Neural progenitor cell (in vitro differentiated cells): ENCODE results near the gene WNT3A. TPM values are rescaled to one million over a fixed set of nuclear protein-coding genes. Genes with fewer than 3 reads are reported as not detected.

Source experiments
- DNase-seq: peaks from one replicate; pipeline ENCODE4 v3.0.0-alpha.2; 2016; ENCODE audit warnings: low spot score
- H2AFZ ChIP-seq: fragments of 200-600 bp; sonication (generic); replicated peaks from 2 replicates; pipeline ENCODE4 v1.6.1; 2016; ENCODE audit warnings: antibody characterized with exemption
- H3F3A ChIP-seq: fragments of 200-600 bp; sonication (generic); 2 replicates; pipeline ENCODE4 v1.6.1; 2016; ENCODE audit warnings: antibody characterized with exemption, low read depth
- H3K27ac ChIP-seq: fragments of 200-600 bp; sonication (generic); 2 replicates; pipeline ENCODE4 v1.5.1; 2016; ENCODE audit warnings: mild to moderate bottlenecking
- H3K27me3 ChIP-seq: fragments of 200-600 bp; sonication (generic); 2 replicates; pipeline ENCODE4 v1.6.1; 2016; ENCODE audit warnings: mild to moderate bottlenecking, moderate library complexity
- H3K36me3 ChIP-seq: fragments of 200-600 bp; sonication (generic); 2 replicates; pipeline ENCODE4 v1.5.1; 2016
- H3K4me1 ChIP-seq: fragments of 200-600 bp; sonication (generic); 2 replicates; pipeline ENCODE4 v1.6.1; 2016; ENCODE audit warnings: mixed run types
- H3K4me2 ChIP-seq: fragments of 200-600 bp; sonication (generic); 2 replicates; pipeline ENCODE4 v1.6.1; 2016
- H3K4me3 ChIP-seq: fragments of 200-600 bp; sonication (generic); 2 replicates; pipeline ENCODE4 v1.5.1; 2016
- H3K79me2 ChIP-seq: fragments of 200-600 bp; sonication (generic); 2 replicates; pipeline ENCODE4 v1.6.1; 2016; ENCODE audit warnings: low read depth
- H3K9ac ChIP-seq: fragments of 200-600 bp; sonication (generic); 2 replicates; pipeline ENCODE4 v1.6.1; 2016
- H3K9me3 ChIP-seq: fragments of 200-600 bp; sonication (generic); 2 replicates; pipeline ENCODE4 v1.5.1; 2016; ENCODE audit warnings: low read depth
- H4K20me1 ChIP-seq: fragments of 200-600 bp; sonication (generic); 2 replicates; pipeline ENCODE4 v1.6.1; 2016; ENCODE audit warnings: low read depth
- H3K27ac Mint-ChIP-seq: 3 replicates; pipeline ENCODE4 v1.8.0; 2021; ENCODE audit warnings: mixed read lengths
- H3K27me3 Mint-ChIP-seq: 2 replicates; pipeline ENCODE4 v1.8.0; 2022; ENCODE audit warnings: low read depth, mild to moderate bottlenecking, inconsistent platforms, moderate library complexity, mixed read lengths; ENCODE audit not compliant: insufficient read depth
- H3K36me3 Mint-ChIP-seq: 3 replicates; pipeline ENCODE4 v1.8.0; 2021; ENCODE audit warnings: mixed read lengths
- H3K4me1 Mint-ChIP-seq: 3 replicates; pipeline ENCODE4 v1.8.0; 2021; ENCODE audit warnings: mixed read lengths
- H3K4me3 Mint-ChIP-seq: 3 replicates; pipeline ENCODE4 v1.8.0; 2021; ENCODE audit warnings: mild to moderate bottlenecking, moderate library complexity, mixed read lengths
- H3K9me3 Mint-ChIP-seq: 3 replicates; pipeline ENCODE4 v1.8.0; 2020; ENCODE audit warnings: mixed read lengths
- CTCF ChIP-seq: fragments of 200-600 bp; sonication (generic); IDR thresholded peaks from 2 replicates; pipeline ENCODE4 v1.5.1; 2017; ENCODE audit warnings: antibody characterized with exemption, mild to moderate bottlenecking
- EZH2 ChIP-seq: fragments of 200-600 bp; sonication (generic); IDR thresholded peaks from 2 replicates; pipeline ENCODE4 v1.6.1; 2017; ENCODE audit warnings: antibody characterized with exemption, mild to moderate bottlenecking, moderate library complexity
- EZH2phosphoT487 ChIP-seq: fragments of 200-600 bp; sonication (generic); IDR thresholded peaks from 2 replicates; pipeline ENCODE4 v1.6.1; 2017; ENCODE audit warnings: antibody characterized with exemption
- total RNA-seq: library from RNA; depleted of rRNA; stranded (reverse); fragments of >200 nt; gene quantifications from 2 replicates; pipeline ENCODE4 v1.2.3, GENCODE V29; 2015; ENCODE audit warnings: low replicate concordance

WNT3A gene
- total RNA-seq, 1 donor from 2014 or later, result not detected

GRCh38 chr1:228105270-228105995, 98.6 kb downstream of the WNT3A start:
- H3K4me3 Mint-ChIP-seq, result peak overlapping the region; percentile 95
- H3K4me1 Mint-ChIP-seq, result peaks cover 33% of the 10 kb centered on the region
- Histone ChIP-seq H3K9ac (no peak overlapping the region), H3K4me3 (no peak overlapping the region), H3K79me2 (peaks cover 30% of the 10 kb centered on the region), H3F3A (peaks cover 17% of the 10 kb centered on the region), H3K27me3 (peaks cover 8% of the 10 kb centered on the region), H3K36me3 (no peaks in the 10 kb centered on the region), H3K27ac (no peak overlapping the region), H2AFZ (no peak overlapping the region), H3K4me1 (peaks cover 11% of the 10 kb centered on the region), H3K4me2 (no peak overlapping the region), H3K9me3 (no peaks in the 10 kb centered on the region), H4K20me1 (peaks cover 15% of the 10 kb centered on the region)
- TF ChIP-seq CTCF (no peak), EZH2phosphoT487 (no peak), EZH2 (no peak)
- H3K27me3 Mint-ChIP-seq, result peaks cover 15% of the 10 kb centered on the region
- H3K36me3 Mint-ChIP-seq, result peaks cover 4% of the 10 kb centered on the region
- no peaks in the 10 kb centered on the region for H3K9me3 Mint-ChIP-seq
- no peak for DNase-seq
- no peak overlapping the region for H3K27ac Mint-ChIP-seq

GRCh38 chr1:228105996-228106799, 99.4 kb downstream of the WNT3A start:
- Histone ChIP-seq H2AFZ (no peak overlapping the region), H3K27me3 (peaks cover 8% of the 10 kb centered on the region), H3K9me3 (no peaks in the 10 kb centered on the region), H3K36me3 (no peaks in the 10 kb centered on the region), H3F3A (peaks cover 17% of the 10 kb centered on the region), H4K20me1 (peaks cover 8% of the 10 kb centered on the region), H3K4me3 (no peak overlapping the region), H3K9ac (no peak overlapping the region), H3K4me2 (no peak overlapping the region), H3K79me2 (peaks cover 30% of the 10 kb centered on the region), H3K27ac (no peak overlapping the region), H3K4me1 (peaks cover 11% of the 10 kb centered on the region)
- Mint-ChIP-seq H3K36me3 (peaks cover 4% of the 10 kb centered on the region), H3K27me3 (peaks cover 19% of the 10 kb centered on the region), H3K4me3 (peak overlapping the region; percentile 70), H3K9me3 (no peaks in the 10 kb centered on the region), H3K4me1 (peaks cover 33% of the 10 kb centered on the region), H3K27ac (no peak overlapping the region)
- TF ChIP-seq EZH2phosphoT487, result no peak
- TF ChIP-seq EZH2, result no peak
- no peak for TF ChIP-seq CTCF
- DNase-seq, result no peak

- H3K27me3 Mint-ChIP-seq, result peaks cover 19% of the 10 kb centered on the region
- Histone ChIP-seq H3K4me1 (peaks cover 11% of the 10 kb centered on the region), H3K27me3 (peaks cover 8% of the 10 kb centered on the region), H3K36me3 (no peaks in the 10 kb centered on the region), H2AFZ (no peak overlapping the region), H3K4me2 (no peak overlapping the region), H3K9ac (no peak overlapping the region), H3K4me3 (no peak overlapping the region), H3K9me3 (no peaks in the 10 kb centered on the region), H4K20me1 (peaks cover 3% of the 10 kb centered on the region), H3K79me2 (peaks cover 25% of the 10 kb centered on the region), H3F3A (peaks cover 13% of the 10 kb centered on the region), H3K27ac (no peak overlapping the region)
- DNase-seq, result no peak
- H3K9me3 Mint-ChIP-seq, result no peaks in the 10 kb centered on the region
- peaks cover 28% of the 10 kb centered on the region for H3K4me1 Mint-ChIP-seq
- no peaks in the 10 kb centered on the region for H3K36me3 Mint-ChIP-seq
- H3K27ac Mint-ChIP-seq, result no peak overlapping the region
- H3K4me3 Mint-ChIP-seq, result peak overlapping the region; percentile 70
- no peak for TF ChIP-seq CTCF
- no peak for TF ChIP-seq EZH2
- no peak for TF ChIP-seq EZH2phosphoT487
These were observed 99.9 kb downstream of the WNT3A start for GRCh38 chr1:228106800-228107054.
